AG10803 (cell line): ENCODE measurements around the gene NR2C2.
A peak's percentile ranks its signal among the peaks of the same experiment; 100 is the strongest.

Experiments used
- DNase-seq: peaks from one replicate; pipeline ENCODE4 v3.0.0; 2010; ENCODE audit warnings: low read depth
- H3K4me3 ChIP-seq: 2 replicates; pipeline ENCODE4 v1.5.1; 2011; ENCODE audit warnings: mild to moderate bottlenecking, low read length, control low read depth
- TF ChIP-seq, protein P1 (sequence below): conservative IDR thresholded peaks from 2 replicates; pipeline ENCODE4 v1.5.1; 2011; ENCODE audit warnings: mild to moderate bottlenecking, low read length, control low read depth, inconsistent platforms

The NR2C2 gene

DNA sequence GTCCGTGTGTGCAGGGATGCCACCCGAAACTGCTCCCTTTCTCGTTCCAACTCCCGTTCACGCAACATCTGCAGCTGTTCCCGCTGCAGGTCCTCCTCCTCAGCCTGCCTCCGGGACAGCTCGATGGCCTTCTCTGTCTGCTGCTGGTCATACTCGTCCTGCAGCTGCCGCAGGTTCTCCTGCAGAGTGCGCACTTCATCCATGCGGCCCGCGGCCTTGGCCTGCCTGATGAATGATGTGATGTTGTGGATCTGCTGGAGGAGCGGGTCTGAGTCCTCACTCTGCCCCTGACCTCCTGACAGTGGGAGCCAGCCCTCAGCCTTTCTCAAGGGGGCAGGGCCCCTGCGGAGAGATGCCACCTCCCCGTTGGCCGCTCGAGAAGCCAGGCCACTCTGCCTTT lies 127.1 kb downstream of the NR2C2 start:
- TF ChIP-seq, protein P1, sequence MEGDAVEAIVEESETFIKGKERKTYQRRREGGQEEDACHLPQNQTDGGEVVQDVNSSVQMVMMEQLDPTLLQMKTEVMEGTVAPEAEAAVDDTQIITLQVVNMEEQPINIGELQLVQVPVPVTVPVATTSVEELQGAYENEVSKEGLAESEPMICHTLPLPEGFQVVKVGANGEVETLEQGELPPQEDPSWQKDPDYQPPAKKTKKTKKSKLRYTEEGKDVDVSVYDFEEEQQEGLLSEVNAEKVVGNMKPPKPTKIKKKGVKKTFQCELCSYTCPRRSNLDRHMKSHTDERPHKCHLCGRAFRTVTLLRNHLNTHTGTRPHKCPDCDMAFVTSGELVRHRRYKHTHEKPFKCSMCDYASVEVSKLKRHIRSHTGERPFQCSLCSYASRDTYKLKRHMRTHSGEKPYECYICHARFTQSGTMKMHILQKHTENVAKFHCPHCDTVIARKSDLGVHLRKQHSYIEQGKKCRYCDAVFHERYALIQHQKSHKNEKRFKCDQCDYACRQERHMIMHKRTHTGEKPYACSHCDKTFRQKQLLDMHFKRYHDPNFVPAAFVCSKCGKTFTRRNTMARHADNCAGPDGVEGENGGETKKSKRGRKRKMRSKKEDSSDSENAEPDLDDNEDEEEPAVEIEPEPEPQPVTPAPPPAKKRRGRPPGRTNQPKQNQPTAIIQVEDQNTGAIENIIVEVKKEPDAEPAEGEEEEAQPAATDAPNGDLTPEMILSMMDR, result no peak
- no peak overlapping the region for H3K4me3 ChIP-seq
- DNase-seq, result no peak

DNA sequence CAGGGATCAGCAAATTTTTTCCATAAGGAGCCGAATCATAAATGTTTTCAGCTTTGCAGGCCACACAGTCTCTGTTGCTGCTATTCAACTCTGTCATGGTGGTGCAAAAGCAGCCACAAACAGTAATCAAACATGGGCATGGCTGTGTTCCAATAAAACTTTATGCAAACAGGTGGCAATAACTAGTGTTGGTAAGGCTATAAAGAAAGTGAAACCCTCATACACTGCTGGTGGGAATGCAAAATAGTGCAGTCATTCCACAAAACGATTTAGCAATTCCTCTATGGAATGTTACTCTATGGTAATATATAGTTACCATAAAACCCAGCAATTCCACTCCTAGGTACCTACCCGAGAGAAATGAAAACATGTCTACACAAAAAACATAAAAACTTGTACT lies 131.7 kb downstream of the NR2C2 start:
- TF ChIP-seq, protein P1, result no peak
- no peak for DNase-seq
- no peak overlapping the region for H3K4me3 ChIP-seq

- no peak overlapping the region for H3K4me3 ChIP-seq
- peak; percentile 16 for DNase-seq
- TF ChIP-seq, protein P1, result no peak
Measured at GRCh38 chr3:15081960-15082664, 134.7 kb downstream of the NR2C2 start.

GRCh38 chr3:15083252-15083651 lies 135.9 kb downstream of the NR2C2 start:
- DNase-seq, result no peak
- TF ChIP-seq, protein P1, result no peak
- H3K4me3 ChIP-seq, result no peak overlapping the region

GRCh38 chr3:15086263-15086662 lies 138.9 kb downstream of the NR2C2 start:
- no peak for DNase-seq
- TF ChIP-seq, protein P1, result no peak
- H3K4me3 ChIP-seq, result no peak overlapping the region

- no peak overlapping the region for H3K4me3 ChIP-seq
- TF ChIP-seq, protein P1, result no peak
- no peak for DNase-seq
Measured at GRCh38 chr3:15086699-15087098, 139.3 kb downstream of the NR2C2 start.

DNA sequence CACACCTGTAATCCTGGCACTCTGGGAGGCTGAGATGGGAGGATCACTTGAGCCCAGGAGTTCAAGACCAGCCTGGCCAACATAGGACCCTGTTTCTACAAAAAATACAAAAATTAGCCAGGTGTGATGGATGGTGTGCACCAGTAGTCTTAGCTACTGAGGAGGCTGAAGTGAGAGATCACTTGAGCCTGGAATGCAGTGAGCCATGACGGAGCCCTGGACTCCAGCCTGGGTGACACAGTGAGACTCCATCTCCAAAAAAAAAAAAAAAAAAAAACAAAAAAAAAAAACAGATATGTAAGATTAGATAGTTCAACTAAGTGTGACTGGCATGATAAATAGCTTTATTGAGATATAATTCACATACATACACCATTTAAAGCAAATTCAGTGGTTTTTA lies 141.8 kb downstream of the NR2C2 start:
- no peak overlapping the region for H3K4me3 ChIP-seq
- TF ChIP-seq, protein P1, result no peak

More for the DNA sequence above, 141.8 kb downstream of the NR2C2 start:
- DNase-seq, result no peak
